Right cardiac atrium (tissue), 5 donors: Measurements from ENCODE around the gene SLC9A9. TPM values are rescaled to one million over a fixed set of nuclear protein-coding genes. Genes with fewer than 3 reads are reported as not detected.

ENCODE experiments used
- ATAC-seq, 2 donors: fragments of 200-7000 bp; cut with Tn5 transposase; one replicate each; pipeline versions ENCODE4 v1.8.0 to v1.9.1; 2020; ENCODE audit warnings: moderate library complexity in 2 of 2, mild to moderate bottlenecking in 1 of 2
- DNase-seq, 3 donors: peaks; one replicate each; pipeline ENCODE4 v3.0.0-alpha.2; 2020
- H3K27ac ChIP-seq: one replicate; pipeline ENCODE4 v1.5.1; 2013; ENCODE audit warnings: mild to moderate bottlenecking, low read length, control low read depth, moderate library complexity
- H3K27me3 ChIP-seq: one replicate; pipeline ENCODE4 v1.6.1; 2013; ENCODE audit not compliant: control insufficient read depth, insufficient read depth
- H3K4me1 ChIP-seq: one replicate; pipeline ENCODE4 v1.6.1; 2013; ENCODE audit warnings: low read length; ENCODE audit not compliant: control insufficient read depth, insufficient read depth
- H3K4me3 ChIP-seq: one replicate; pipeline ENCODE4 v1.5.1; 2013; ENCODE audit warnings: low read length, control low read depth
- H3K9me3 ChIP-seq: one replicate; pipeline ENCODE4 v1.6.1; 2013; ENCODE audit warnings: low read length; ENCODE audit not compliant: control insufficient read depth
- WGBS: extraction: QIAGEN DNeasy Blood & Tissue Kit; methylation state at CpG from one replicate; pipeline ENCODE4 v1.1.7; 2013; 5-methylcytosine and 5-hydroxymethylcytosine counted together
- intact Hi-C, 4 donors: fragments of 100-400 bp; cut with DNase I; formaldehyde crosslinking; loops; one replicate each; pipeline versions ENCODE4 v1.11.0 to v1.14.0; 2022 to 2023
- polyA plus RNA-seq: library from polyadenylated mRNA; stranded (reverse); fragments of 200-250 nt; gene quantifications from one replicate; pipeline ENCODE4 v1.2.3, GENCODE V29; 2013
- total RNA-seq, 4 donors: library from RNA; stranded (reverse); fragmentation: NEBNext Ultra II Directional; extraction: Animal tissue kit (Norgen Biotek cat#: 25700); gene quantifications; one replicate each; pipeline ENCODE4 v1.2.1, GENCODE V29; 2021
- donor health status: healthy with polysubstance abuse.
- donor health status: DM: no; HTN: yes; CAD: no.
- donor health status: DM: no; HTN: no; CAD: no.
- donor health status: DM: no; HTN: yes; CAD: no; lungs with severe emphysema.
- donor health status: DM: yes; HTN: yes; CAD: no.

Gene SLC9A9
- total and polyA plus RNA-seq, 5 donors, result 3.6 to 14.9 (median 9.2) TPM

DNA sequence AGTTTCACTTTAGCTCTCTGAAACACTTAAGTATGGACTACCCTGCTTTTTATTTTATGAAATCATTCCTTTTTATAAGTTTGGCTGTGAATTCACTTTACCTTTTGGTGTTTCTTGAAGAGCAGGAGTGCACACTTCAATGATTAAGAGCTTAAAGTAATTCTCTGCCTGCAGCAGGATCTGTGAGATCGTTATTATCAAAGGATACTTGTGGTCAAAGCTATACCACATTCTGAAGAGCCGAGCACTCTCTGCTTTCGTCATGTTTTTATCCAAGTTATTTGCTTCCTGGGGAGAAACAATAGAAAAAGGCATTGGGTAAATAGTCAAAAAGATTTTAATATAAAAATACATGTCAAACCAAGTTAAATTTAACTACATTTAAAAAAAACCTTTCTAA lies 485.0 kb downstream of the SLC9A9 start:
- no peak for ATAC-seq
- intact Hi-C loops, result no loop called here
- no peaks in the 10 kb centered on the region for H3K9me3 ChIP-seq
- no peak overlapping the region for H3K27ac ChIP-seq
- no peak for DNase-seq
- H3K4me1 ChIP-seq, result no peaks in the 10 kb centered on the region
- H3K27me3 ChIP-seq, result no peaks in the 10 kb centered on the region
- H3K4me3 ChIP-seq, result no peak overlapping the region
- WGBS, result 61% methylated on average over 3 of the region's 3 CpGs

DNA sequence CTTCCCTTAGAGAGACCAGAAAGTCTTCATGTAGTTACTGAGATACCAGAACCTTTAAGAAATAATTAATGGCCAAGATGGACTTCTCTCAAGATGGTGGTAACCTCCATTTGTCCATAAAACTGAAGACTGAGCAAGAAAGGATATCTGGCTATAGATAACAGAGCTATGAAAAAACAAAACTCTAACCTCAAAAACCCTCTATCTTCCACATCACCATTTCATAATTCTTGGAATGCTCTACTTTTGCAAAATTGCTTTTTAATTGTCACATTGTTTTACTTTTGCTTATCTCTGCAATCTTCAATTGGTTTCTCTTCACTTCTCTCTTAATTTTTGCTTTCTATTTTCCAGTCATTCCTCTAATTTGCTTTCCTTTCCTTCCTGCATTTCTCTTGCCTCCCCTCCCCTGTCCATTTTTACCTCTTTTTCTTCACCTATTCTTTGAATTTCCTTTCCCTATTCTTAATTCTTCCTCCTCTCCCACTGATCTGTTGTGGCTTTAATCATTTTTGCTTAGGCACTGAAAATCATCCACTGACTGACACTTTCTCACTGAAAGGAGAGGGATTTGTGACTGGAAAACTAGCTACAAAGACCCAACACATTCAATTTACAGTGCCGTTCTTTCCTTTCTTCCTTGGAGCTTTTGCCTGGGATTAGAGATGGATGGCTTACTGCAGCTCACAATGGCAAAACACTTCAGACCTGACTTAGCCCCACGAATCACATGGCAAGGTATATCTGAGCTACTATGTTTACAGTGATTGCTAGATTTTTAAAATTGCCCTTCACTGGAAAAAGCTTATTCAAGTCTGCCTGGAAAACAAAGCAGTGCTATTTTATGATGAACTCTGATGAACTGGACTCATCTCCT lies 485.9 kb downstream of the SLC9A9 start:
- Histone ChIP-seq H3K27me3 (no peaks in the 10 kb centered on the region), H3K27ac (no peak overlapping the region), H3K4me1 (no peaks in the 10 kb centered on the region), H3K4me3 (no peak overlapping the region), H3K9me3 (no peaks in the 10 kb centered on the region)
- ATAC-seq (no peak), DNase-seq (no peak)
- intact Hi-C loops, result no loop called here
- 84% methylated on average over 2 of the region's 2 CpGs for WGBS

DNA sequence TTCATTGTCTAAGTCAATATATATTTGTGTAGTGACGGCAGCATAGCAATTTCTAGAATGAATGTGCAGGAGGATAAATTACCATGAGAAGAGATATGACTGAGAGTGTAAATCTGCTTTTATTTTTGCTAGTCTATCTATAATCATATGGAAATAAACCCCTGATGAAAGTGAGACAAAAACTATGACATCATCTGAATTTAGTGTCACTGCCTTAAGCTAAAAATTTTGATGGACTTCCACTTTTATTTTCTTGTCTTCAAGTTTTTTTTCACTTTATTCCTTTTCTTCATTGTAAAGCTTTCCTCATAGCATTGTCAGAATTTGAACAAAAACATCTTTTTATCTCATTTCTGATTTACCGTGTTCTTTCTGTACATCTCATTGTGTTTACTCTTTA lies 486.7 kb downstream of the SLC9A9 start:
- Histone ChIP-seq H3K27me3 (no peaks in the 10 kb centered on the region), H3K9me3 (no peaks in the 10 kb centered on the region), H3K4me1 (no peaks in the 10 kb centered on the region), H3K4me3 (no peak overlapping the region), H3K27ac (no peak overlapping the region)
- 94% methylated on average over 2 of the region's 2 CpGs for WGBS
- ATAC-seq (no peak), DNase-seq (no peak)
- intact Hi-C loops, result no loop called here

DNA sequence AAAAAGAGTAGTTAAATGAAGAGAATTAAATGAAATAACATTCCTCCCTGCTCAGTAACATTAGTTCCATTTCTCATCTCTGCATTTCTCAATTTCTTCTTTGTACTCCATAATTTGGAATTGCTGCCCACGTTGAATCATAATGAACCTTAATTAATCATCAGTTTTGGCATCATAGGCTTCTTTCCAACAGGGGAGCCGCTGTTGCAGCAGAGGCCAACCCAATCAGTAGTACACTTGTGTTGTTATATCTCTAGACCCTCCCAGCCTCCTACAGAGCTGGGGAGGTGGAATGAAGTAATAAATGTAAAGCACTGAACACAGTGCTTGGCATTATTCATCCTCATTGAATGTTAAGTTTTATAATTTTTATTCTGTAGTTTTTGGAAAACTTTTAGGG lies 488.0 kb downstream of the SLC9A9 start:
- Histone ChIP-seq H3K27me3 (no peaks in the 10 kb centered on the region), H3K4me1 (no peaks in the 10 kb centered on the region), H3K4me3 (no peak overlapping the region), H3K9me3 (no peaks in the 10 kb centered on the region), H3K27ac (no peak overlapping the region)
- DNase-seq (no peak), ATAC-seq (no peak)
- WGBS, result 74% methylated on average over 2 of the region's 2 CpGs
- intact Hi-C loops, result no loop called here

DNA sequence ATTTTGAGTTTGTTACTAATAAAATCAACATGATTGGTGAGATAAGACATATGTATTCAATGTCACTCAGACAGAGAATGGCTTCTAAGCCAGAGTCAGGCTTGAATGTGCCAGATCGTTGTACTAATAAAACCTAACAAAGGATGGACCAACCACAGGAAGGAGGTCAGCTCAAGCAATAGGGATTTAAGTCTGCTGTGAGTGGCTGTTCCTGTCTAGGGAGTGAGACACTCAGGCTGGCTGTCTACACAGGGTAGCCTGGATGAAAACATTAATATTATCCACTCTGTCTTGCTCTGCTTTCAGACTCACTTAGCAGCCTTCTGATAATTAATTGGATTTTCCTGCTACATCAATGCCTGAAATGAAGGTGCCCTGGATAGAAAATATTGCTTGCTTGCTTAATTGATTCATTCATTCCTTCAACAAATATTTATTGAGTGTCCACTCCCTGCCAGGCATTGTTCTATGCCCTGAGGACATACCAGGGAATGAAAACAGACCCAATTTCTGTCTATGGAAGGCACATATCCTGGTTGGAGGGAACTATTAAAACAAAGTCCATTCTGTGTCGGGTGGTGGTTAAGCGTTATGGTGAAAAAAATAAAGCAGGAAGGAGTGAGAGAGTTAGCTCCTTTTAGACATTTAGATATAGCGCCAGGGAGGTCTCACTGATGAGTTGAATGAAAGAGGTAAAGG lies 489.3 kb downstream of the SLC9A9 start:
- Histone ChIP-seq H3K27ac (no peak overlapping the region), H3K4me3 (no peak overlapping the region), H3K27me3 (no peaks in the 10 kb centered on the region), H3K4me1 (no peaks in the 10 kb centered on the region), H3K9me3 (no peaks in the 10 kb centered on the region)
- WGBS, result 86% methylated on average over 4 of the region's 4 CpGs
- intact Hi-C loops, result no loop called here
- no peak for DNase-seq
- ATAC-seq, result no peak

DNA sequence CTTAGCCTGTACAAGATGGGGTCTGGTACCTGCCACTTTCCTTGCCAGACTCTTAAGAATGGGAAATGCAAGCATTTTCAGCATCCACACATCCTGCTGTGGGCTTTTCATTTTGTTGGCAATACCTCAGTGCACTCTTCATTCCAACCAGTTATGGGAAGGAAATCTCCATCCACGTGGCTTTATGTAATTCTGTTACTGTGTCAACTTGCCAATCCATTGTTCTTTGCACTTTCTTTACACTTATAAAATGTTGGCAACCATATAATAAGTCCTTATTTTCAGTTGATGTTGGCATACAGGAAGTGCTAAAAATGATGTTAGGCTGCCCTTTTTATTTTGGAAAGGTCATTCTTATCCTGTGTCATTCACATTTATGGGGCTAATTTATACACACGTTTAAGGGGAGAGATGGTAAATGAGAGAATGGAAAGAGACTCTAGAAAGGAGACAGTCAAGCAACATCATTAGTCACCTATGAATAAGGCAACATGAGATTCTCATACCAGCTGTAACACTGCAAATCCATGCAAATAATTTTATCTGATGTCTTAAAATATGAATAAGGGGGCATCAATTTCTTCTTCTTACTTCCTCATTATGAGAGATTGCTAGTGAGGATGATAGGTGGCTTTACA lies 490.0 kb downstream of the SLC9A9 start:
- 39% methylated on average over 2 of the region's 2 CpGs for WGBS
- H3K4me3 ChIP-seq, result no peak overlapping the region
- no peak overlapping the region for H3K27ac ChIP-seq
- ATAC-seq (peak in 1 of 2 donors; percentile 22), DNase-seq (no peak)
- intact Hi-C loops, result no loop called here
- H3K9me3 ChIP-seq, result no peaks in the 10 kb centered on the region
- no peaks in the 10 kb centered on the region for H3K4me1 ChIP-seq
- no peaks in the 10 kb centered on the region for H3K27me3 ChIP-seq

DNA sequence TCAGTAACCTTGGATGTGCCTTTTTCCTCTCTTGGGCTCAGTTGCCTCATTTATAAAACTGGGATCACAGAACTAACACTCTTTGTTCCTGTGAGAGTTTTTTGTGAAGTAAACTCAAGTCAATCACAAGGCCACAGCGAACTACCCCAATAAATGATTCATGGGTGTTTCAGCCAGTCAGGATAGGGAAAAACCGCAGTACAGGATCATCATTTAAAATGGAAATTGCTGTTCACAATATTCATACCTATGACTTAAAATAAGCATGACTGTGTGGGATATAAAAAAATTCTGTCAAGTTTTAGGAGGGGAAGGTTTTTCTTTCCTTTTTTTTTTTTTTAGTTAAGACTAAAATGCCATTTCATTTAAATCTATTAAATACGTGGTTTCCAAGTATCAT lies 490.6 kb downstream of the SLC9A9 start:
- DNase-seq (no peak), ATAC-seq (no peak)
- Histone ChIP-seq H3K9me3 (no peaks in the 10 kb centered on the region), H3K27ac (no peak overlapping the region), H3K27me3 (no peaks in the 10 kb centered on the region), H3K4me1 (no peaks in the 10 kb centered on the region), H3K4me3 (no peak overlapping the region)
- 86% methylated on average over 3 of the region's 3 CpGs for WGBS
- intact Hi-C loops, result no loop called here

DNA sequence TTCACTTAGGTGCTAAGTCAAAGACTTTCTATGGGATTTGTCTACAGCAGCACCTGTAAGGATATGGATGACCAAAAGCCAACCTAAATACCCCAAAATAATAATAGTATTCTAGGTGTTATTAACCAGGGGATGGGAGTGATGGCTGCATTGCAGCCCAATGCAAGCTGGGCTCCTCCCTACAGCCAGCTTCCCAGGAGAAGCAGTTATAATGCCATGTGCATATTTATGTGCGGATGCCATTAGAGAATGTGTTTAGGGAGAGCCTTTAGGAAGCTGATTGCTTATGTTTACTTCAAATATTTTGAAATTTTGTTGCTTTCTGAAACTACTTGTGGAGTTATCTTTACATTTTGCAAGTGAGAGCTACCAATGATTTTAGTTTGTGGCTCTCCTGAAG lies 491.4 kb downstream of the SLC9A9 start:
- ATAC-seq (no peak), DNase-seq (no peak)
- WGBS, result 100% methylated on average over 1 of the region's 1 CpG
- no peak overlapping the region for H3K27ac ChIP-seq
- no peaks in the 10 kb centered on the region for H3K4me1 ChIP-seq
- no peaks in the 10 kb centered on the region for H3K27me3 ChIP-seq
- H3K9me3 ChIP-seq, result no peaks in the 10 kb centered on the region
- H3K4me3 ChIP-seq, result no peak overlapping the region
- intact Hi-C loops, result no loop called here

DNA sequence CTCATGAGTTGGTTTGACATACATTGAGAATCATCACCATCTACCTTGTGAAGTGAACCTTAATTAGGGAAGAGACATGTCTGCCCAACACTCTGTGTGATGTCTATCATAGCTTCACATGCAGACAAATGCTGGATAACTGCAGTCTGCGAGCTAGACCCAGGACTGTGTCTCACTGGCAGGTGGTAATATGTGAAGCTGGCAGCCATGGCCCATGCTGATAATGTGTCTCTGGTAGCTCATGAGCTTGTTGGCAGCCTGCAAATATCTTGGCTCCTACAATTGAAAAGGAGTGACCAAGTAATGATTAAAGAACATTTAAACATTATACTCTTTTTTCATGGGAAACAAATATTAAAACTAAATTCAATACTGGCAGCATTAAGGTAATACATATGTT lies 493.9 kb downstream of the SLC9A9 start:
- intact Hi-C loops, result no loop called here
- WGBS, result 78% methylated on average over 1 of the region's 1 CpG
- Histone ChIP-seq H3K4me1 (no peaks in the 10 kb centered on the region), H3K27me3 (no peaks in the 10 kb centered on the region), H3K9me3 (no peaks in the 10 kb centered on the region), H3K27ac (no peak overlapping the region), H3K4me3 (no peak overlapping the region)
- DNase-seq (peak in 1 of 3 donors; percentile 57), ATAC-seq (no peak)

DNA sequence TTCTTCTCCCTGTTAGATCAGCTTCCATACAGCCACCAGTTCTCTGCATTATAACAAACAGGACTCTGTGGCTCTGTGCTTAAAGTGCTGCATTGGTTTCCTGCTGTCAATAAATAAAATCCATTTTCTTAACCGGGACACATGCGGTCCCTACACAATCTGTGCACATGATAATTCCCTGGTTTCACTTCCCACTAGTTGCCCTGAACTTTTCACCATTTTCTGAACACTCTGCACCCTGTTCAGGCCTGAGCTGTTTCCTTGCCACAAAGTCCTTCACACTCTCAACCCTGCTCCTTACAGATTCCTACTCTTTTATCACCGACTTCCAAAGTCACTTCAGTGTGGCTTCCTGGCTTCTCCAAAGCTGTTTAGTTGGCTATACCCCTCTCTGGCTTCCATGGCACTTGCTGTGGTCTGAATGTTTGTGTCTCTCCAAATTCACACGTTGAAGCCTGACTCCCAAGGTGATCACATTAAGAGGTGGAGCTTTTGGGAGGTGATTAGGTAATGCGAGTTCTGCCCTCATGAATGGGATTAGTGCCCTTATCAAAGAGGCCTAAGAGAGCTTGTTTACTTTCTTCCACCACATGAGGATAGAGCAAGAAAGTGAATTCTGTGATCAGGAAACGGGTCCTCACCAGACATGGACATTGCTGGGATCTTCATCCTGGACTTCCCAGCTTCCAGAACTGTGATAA lies 495.3 kb downstream of the SLC9A9 start:
- no peaks in the 10 kb centered on the region for H3K27me3 ChIP-seq
- WGBS, result 72% methylated on average over 6 of the region's 6 CpGs
- DNase-seq, result no peak
- H3K27ac ChIP-seq, result no peak overlapping the region
- no peak overlapping the region for H3K4me3 ChIP-seq
- no peaks in the 10 kb centered on the region for H3K9me3 ChIP-seq
- intact Hi-C loops, result no loop called here
- ATAC-seq, result no peak
- H3K4me1 ChIP-seq, result no peaks in the 10 kb centered on the region
